Pancreas (tissue), 10 donors: Measurements from ENCODE around the gene ADAMTS2. TPM values are rescaled to one million over a fixed set of nuclear protein-coding genes. Genes with fewer than 3 reads are reported as not detected.
A peak's percentile ranks its signal among the peaks of the same experiment; 100 is the strongest.

Experiments used
- ATAC-seq, 4 donors: fragments of 200-7000 bp; cut with Tn5 transposase; one replicate each; pipeline versions ENCODE4 v1.8.0 to v1.9.1; 2020; ENCODE audit warnings: mild to moderate bottlenecking in 4 of 4, moderate library complexity in 4 of 4
- DNase-seq, 6 donors: peaks; one replicate each; pipeline ENCODE4 v3.0.0-alpha.2; 2020
- FAIRE-seq: peaks from 2 replicates; lab custom pipeline; 2012; peaks lifted over from hg19 to GRCh38; lab: Jason Lieb, UNC
- H3K27ac ChIP-seq, 4 donors: fragments of 200-600 bp; sonication (generic); 1 replicate in 3 of 4; 2 replicates in 1 of 4; pipeline versions ENCODE4 v1.5.0 to v1.8.0; 2020
- H3K27me3 ChIP-seq, 4 donors: fragments of 200-600 bp; one replicate each; pipeline ENCODE4 v1.8.0; 2021
- H3K36me3 ChIP-seq, 3 donors: fragments of 200-600 bp; sonication (generic) in 1 of 3; one replicate each; pipeline versions ENCODE4 v1.5.0 to v1.8.0; 2020 to 2021
- H3K4me1 ChIP-seq, 3 donors: fragments of 200-600 bp; one replicate each; pipeline ENCODE4 v1.8.0; 2021
- H3K4me3 ChIP-seq, 4 donors: fragments of 200-600 bp; sonication (generic) in 2 of 4; one replicate each; pipeline versions ENCODE4 v1.5.0 to v1.8.0; 2020 to 2021
- H3K9me3 ChIP-seq, 4 donors: fragments of 200-600 bp; one replicate each; pipeline ENCODE4 v1.8.0; 2021
- WGBS, 2 donors: extraction: QIAGEN DNeasy Blood & Tissue Kit; methylation state at CpG; one replicate each; pipeline ENCODE4 v1.1.7; 2013; 5-methylcytosine and 5-hydroxymethylcytosine counted together
- intact Hi-C, 3 donors: fragments of 100-400 bp; cut with DNase I; formaldehyde crosslinking; loops; one replicate each; pipeline versions ENCODE4 v1.11.1 to v1.14.2; 2022
- polyA plus RNA-seq, 2 donors: library from polyadenylated mRNA; stranded (reverse); fragments of 200-250 nt; gene quantifications; one replicate each; pipeline ENCODE4 v1.2.3, GENCODE V29; 2013
- total RNA-seq, 6 donors: library from RNA; stranded (reverse); fragmentation: NEBNext Ultra II Directional in 4 of 6; extraction: Animal tissue kit (Norgen Biotek cat#: 25700) in 4 of 6; gene quantifications; one replicate each; pipeline versions ENCODE4 v1.2.1 to v1.2.4, GENCODE V29; 2021 to 2023
- TF ChIP-seq, protein P1 (sequence below), 4 donors: fragments of 200-600 bp; sonication (generic) in 3 of 4; IDR thresholded peaks; one replicate each; pipeline versions ENCODE4 v1.5.0 to v1.8.0; 2021; ENCODE audit warnings: antibody characterized with exemption in 4 of 4
- donor health status: healthy with polysubstance abuse.
- donor health status: DM: no; HTN: no; CAD: no; lungs with moderate emphysema.
- donor health status: DM: no; HTN: no; CAD: no.
- donor health status: control.
- donor health status: control.
- donor health status: Bipolar disorder and iron deficiency.
- donor health status: DM: yes; HTN: yes; CAD: no.
- donor health status: DM: no; HTN: no; CAD: no.
- donor health status: DM: no; HTN: no; CAD: no.
- donor health status: DM: yes; HTN: yes; CAD: no.

The ADAMTS2 gene
- total and polyA plus RNA-seq, 8 donors = 1.3 to 18.5 (median 5.8) TPM

DNA sequence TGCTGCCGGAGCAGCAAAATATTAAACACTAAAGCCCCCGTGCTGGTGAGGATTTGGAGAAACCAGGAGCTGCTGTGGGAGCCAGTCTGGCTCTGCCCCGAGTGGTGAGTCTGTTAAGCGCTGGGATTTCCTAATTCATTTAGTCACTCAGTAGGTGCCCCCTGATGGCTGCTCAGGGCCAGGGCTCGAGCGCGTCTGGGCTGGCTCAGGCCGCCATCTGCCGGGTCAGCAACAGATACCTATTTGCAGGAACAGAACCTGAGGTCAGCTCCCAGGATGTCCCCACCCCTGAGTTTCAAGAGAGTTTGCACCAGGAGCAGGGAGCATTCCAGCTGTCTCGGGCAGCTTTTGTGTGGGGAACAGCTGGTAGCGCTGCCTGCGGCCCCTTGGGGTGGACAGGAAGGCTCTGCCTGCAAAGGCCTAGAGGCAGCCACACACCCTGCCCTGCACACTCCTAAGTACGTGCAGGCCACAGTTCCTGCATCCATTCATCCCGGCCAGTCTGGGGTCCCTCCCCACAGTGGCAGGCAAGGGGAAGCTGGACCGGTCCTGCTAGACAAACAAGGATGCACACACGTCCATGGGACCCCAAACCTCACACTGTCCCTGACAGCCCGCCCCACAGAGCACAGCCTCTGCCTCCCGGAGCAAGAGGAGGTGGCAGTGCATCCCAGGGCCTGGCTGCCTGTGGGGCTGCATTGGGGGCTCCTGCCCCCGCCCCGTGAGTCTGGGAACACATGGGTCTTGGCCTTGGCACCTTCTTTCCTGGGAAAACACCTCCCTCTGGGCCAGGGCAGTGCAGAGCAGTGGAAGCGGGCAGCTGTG is 83.7 kb downstream of the ADAMTS2 start:
- Histone ChIP-seq H3K36me3 (no peaks in the 10 kb centered on the region), H3K4me1 (no peaks in the 10 kb centered on the region), H3K4me3 (no peak overlapping the region), H3K27ac (no peak overlapping the region), H3K9me3 (no peaks in the 10 kb centered on the region), H3K27me3 (no peaks in the 10 kb centered on the region)
- DNase-seq = peak in 2 of 6 donors; percentile 9 to 53
- 40% methylated on average over 21 of the region's 21 CpGs for WGBS, 2 donors
- intact Hi-C loops = no loop called here
- TF ChIP-seq, protein P1, sequence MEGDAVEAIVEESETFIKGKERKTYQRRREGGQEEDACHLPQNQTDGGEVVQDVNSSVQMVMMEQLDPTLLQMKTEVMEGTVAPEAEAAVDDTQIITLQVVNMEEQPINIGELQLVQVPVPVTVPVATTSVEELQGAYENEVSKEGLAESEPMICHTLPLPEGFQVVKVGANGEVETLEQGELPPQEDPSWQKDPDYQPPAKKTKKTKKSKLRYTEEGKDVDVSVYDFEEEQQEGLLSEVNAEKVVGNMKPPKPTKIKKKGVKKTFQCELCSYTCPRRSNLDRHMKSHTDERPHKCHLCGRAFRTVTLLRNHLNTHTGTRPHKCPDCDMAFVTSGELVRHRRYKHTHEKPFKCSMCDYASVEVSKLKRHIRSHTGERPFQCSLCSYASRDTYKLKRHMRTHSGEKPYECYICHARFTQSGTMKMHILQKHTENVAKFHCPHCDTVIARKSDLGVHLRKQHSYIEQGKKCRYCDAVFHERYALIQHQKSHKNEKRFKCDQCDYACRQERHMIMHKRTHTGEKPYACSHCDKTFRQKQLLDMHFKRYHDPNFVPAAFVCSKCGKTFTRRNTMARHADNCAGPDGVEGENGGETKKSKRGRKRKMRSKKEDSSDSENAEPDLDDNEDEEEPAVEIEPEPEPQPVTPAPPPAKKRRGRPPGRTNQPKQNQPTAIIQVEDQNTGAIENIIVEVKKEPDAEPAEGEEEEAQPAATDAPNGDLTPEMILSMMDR (IDR thresholded peaks at IDR 0.05) = no peak
- ATAC-seq = no peak
- FAIRE-seq = no peak

DNA sequence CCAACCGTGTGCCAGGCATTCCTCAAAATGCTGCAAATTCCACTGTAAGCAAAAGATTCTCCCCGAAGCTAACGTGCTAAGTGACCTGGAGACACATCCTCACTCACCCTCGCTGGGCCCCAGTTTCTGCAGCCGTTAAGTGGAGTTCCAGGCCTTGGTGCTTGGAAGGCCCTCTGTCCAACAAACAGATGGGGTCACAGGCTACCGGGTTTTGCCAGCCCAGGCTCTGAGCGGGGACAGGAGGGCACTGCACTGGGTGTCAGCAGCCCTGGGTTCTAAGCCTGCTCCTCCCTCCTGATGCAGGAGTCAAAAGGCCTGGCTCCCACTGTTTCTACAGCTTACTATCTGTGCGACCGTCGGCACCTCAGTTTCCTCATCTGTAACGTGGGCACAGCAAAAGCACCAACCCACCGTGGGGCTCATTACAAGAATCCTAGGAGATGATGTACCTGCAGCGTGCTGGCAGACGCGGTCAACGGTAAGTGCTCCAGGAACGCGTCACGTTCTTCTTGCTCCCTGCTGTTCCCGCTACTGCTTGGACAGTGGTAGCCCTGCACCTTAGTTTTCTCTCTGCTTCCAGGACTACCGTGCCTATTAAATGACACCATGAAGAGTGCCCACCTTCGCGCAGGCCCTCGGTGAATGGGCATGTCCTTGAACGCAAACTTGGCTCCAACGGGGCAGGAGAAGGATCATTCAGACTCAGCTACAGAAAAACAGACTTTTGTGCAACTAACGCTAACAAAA is 84.8 kb downstream of the ADAMTS2 start:
- Histone ChIP-seq H3K27ac (no peak overlapping the region), H3K36me3 (no peaks in the 10 kb centered on the region), H3K4me1 (no peaks in the 10 kb centered on the region), H3K27me3 (no peaks in the 10 kb centered on the region), H3K4me3 (no peak overlapping the region), H3K9me3 (no peaks in the 10 kb centered on the region)
- TF ChIP-seq, protein P1 (IDR thresholded peaks at IDR 0.05) = no peak
- ATAC-seq = no peak
- 65 to 71% methylated on average over 27 of the region's 27 CpGs for whole genome bisulfite sequencing, 2 donors
- no peak for FAIRE-seq
- intact Hi-C loops = no loop called here
- peak in 2 of 6 donors; percentile 7 to 33 for DNase-seq

DNA sequence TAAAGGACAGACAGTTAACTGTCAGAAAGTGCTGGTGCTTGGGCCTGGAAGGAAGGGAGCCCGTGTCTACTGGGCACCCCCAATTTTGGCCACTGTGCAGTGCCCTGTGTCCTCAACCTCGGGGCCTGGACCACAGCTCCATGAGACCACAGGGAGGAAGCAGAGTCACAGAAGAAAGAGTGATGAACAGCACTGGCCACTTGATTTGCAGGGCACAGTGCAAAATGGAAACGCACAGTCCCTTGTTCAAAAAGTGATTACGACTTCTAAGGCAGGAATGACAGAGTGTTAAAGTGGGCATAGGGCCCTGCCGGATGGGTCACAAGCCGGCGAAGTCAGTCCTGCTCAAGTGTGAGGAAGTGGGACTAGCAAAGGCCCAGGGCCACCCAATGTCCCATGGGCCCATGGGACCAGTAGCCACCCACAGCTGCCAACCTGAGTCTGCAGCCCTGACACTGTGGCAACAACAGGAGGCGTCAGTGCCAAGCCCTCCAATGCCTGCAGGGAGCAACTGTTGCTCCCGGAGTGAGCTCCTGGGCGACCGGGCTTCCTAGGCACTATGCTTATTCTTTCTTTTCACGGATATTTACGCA is 85.4 kb downstream of the ADAMTS2 start:
- H3K4me1 ChIP-seq = no peaks in the 10 kb centered on the region
- no peak overlapping the region for H3K4me3 ChIP-seq
- DNase-seq (peak in 2 of 6 donors; percentile 4 to 37), ATAC-seq (no peak), FAIRE-seq (no peak)
- H3K27me3 ChIP-seq = no peaks in the 10 kb centered on the region
- intact Hi-C loops = no loop called here
- H3K27ac ChIP-seq = no peak overlapping the region
- no peaks in the 10 kb centered on the region for H3K36me3 ChIP-seq
- no peaks in the 10 kb centered on the region for H3K9me3 ChIP-seq
- TF ChIP-seq, protein P1 (IDR thresholded peaks at IDR 0.05) = no peak
- 71 to 76% methylated on average over 13 of the region's 13 CpGs for WGBS, 2 donors

DNA sequence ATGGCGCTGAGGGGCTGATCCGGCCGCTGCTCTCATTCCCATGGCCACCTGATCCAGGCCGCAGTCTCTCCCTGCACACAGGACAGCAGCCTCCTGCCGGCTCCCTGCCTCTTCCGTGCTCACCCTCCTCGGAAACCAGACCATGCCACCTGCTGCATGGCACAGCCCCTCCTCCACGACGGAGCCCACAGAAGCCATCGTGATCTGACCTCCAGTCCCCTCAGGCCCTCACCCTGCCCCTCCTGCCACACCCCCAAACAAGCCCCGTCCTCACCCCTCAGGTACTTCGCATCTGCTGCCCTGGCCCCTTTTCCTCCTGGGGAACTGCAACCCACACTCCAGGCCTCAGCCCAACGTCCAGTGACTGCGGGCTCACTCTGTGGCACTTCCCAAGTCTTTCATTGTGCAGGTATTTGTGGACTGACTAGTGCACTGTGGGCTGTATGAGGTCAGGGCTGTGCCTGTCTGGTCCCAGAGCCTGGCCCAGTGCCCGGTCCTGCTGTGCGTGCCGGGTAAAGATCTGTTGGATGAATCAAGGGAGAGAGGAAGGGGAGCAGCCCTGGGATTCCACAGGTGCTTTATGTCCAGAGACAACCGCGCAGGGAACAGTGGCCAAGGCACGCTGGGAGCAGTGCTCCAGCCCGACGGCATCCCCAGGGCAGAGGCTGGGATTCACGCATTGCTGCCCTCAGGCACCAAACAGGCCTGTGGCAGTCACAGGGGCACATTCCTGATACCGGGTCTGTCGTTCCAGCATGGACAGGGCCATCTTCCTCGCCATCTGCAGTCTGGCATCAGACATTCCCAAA is 86.1 kb downstream of the ADAMTS2 start:
- TF ChIP-seq, protein P1 (IDR thresholded peaks at IDR 0.05) = no peak
- DNase-seq (peak in 2 of 6 donors; percentile 11 to 43), FAIRE-seq (no peak), ATAC-seq (peak in 1 of 4 donors; percentile 15)
- Histone ChIP-seq H3K9me3 (no peaks in the 10 kb centered on the region), H3K36me3 (no peaks in the 10 kb centered on the region), H3K27ac (no peak overlapping the region), H3K4me1 (no peaks in the 10 kb centered on the region), H3K4me3 (no peak overlapping the region), H3K27me3 (no peaks in the 10 kb centered on the region)
- WGBS, 2 donors = 63 to 67% methylated on average over 26 of the region's 26 CpGs
- intact Hi-C loops = no loop called here
